Stimulated activated CD8-positive, alpha-beta memory T cell treated with anti-CD3 and anti-CD28 coated beads, Interleukin-4, amount 100 ng/mL, for 4 hours (primary cell): ENCODE results near the gene MTG2.

Experiments used
- DNase-seq, 2 donors: peaks; one replicate each; pipeline ENCODE4 v3.0.0-alpha.2; 2020; ENCODE audit warnings: low read depth in 2 of 2, low spot score in 1 of 2

The MTG2 gene

GRCh38 chr20:62183426-62184142, 756 bp downstream of the MTG2 start:
- no peak for DNase-seq

- no peak for DNase-seq
Observed at GRCh38 chr20:62186096-62186426, 3.2 kb downstream of the MTG2 start.

GRCh38 chr20:62186887-62187866, 4.3 kb downstream of the MTG2 start:
- no peak for DNase-seq

- no peak for DNase-seq
Observed at GRCh38 chr20:62190639-62191411, 8.0 kb downstream of the MTG2 start.

- DNase-seq, result no peak
Observed at GRCh38 chr20:62191781-62192559, 9.1 kb downstream of the MTG2 start.

GRCh38 chr20:62192635-62193034, 9.8 kb downstream of the MTG2 start:
- DNase-seq, result no peak

GRCh38 chr20:62193079-62194025, 10.5 kb downstream of the MTG2 start:
- DNase-seq, result no peak

GRCh38 chr20:62195075-62195405, 12.2 kb downstream of the MTG2 start:
- no peak for DNase-seq

- DNase-seq, result no peak
Observed at GRCh38 chr20:62195736-62196135, 12.9 kb downstream of the MTG2 start.

GRCh38 chr20:62196286-62196685, 13.5 kb downstream of the MTG2 start:
- no peak for DNase-seq

GRCh38 chr20:62197311-62197710, 14.5 kb downstream of the MTG2 start:
- DNase-seq, result no peak

- DNase-seq, result no peak
Observed at GRCh38 chr20:62197801-62198200, 15.0 kb downstream of the MTG2 start.

GRCh38 chr20:62198496-62198895, 15.7 kb downstream of the MTG2 start:
- DNase-seq, result no peak

GRCh38 chr20:62198931-62199330, 16.1 kb downstream of the MTG2 start:
- no peak for DNase-seq

- no peak for DNase-seq
Observed at GRCh38 chr20:62200491-62201172, 17.8 kb downstream of the MTG2 start.

- no peak for DNase-seq
Observed at GRCh38 chr20:62201173-62202082, 18.6 kb downstream of the MTG2 start.

- no peak for DNase-seq
Observed at GRCh38 chr20:62202083-62202395, 19.2 kb downstream of the MTG2 start.

- DNase-seq, result no peak
Observed at GRCh38 chr20:62202676-62203377, 20.0 kb downstream of the MTG2 start.
